Inferior parietal cortex (tissue), 1 donor: ENCODE measurements around the gene MTERF2.
"Not testable (repeated sequence)": the region's sequence is repeated elsewhere in the genome, so short reads cannot be mapped to it uniquely, and the experiment has no call there.

Source experiments
- DNase-seq: peaks from one replicate; pipeline ENCODE4 v3.0.0-alpha.2; 2016; ENCODE audit errors: extremely low spot score

MTERF2 gene, protein sequence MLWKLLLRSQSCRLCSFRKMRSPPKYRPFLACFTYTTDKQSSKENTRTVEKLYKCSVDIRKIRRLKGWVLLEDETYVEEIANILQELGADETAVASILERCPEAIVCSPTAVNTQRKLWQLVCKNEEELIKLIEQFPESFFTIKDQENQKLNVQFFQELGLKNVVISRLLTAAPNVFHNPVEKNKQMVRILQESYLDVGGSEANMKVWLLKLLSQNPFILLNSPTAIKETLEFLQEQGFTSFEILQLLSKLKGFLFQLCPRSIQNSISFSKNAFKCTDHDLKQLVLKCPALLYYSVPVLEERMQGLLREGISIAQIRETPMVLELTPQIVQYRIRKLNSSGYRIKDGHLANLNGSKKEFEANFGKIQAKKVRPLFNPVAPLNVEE

DNA sequence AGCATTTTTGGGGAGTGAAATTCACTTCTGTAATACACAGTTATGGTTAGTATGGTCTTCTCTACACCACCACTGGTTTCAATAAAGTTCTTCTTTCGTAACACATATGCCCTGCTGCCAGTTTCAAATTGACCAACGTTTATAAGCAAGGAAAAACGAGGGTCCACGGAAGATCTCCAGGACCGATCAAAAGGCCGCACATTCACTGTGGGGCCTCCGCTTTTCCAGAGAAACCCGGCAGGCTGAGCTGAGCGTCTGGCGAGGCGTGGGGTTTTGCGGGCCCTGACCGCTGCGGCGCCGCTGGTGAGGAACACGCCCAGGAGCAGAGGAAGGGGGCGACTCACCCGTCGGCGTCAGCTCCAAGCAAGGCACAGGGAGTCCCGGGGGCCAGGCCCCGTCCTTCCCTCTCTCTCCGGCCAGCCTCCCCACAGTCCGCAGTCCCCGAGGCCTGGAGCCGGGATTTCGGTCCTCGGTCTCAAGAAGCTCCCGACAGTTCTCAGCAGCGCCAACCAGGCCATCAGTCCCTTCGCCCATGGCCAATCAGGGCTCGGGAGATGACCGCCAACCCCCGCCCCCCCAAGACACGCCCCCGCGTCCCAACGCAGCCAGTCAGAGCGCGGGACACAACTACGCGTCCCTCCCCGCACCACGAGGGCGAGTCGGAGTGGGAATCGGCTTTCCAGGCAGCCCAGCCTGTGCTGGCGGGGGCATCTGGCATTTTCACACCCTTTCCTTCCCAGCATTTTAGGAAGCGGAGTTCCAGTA lies at the start of gene MTERF2:
Gene MTERF2, minus strand, starts transcription at position 522 of the 765 bp plus-strand sequence. CDS start 8,432 bp downstream, outside the sequence.
- peak; percentile 91 for DNase-seq

DNA sequence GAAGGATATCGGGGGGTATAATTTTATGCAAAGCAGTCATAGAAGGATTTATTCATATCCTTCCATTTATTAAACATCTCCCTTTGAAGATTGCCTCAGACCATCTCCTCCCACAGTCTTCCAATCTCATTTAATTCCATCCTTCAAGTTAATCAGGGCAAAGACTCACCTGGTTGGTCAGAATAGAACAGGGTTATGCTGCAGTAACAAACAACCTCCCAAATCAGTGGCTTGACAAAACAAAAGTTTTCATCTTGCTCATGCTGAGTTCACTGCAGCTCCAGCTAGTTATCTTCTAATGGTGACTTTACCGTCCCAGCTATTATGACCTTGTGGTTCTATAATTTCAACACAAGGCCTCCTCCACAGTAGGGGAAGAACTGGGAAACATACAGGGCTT lies 48.8 kb upstream of the MTERF2 start:
- DNase-seq: no peak

DNA sequence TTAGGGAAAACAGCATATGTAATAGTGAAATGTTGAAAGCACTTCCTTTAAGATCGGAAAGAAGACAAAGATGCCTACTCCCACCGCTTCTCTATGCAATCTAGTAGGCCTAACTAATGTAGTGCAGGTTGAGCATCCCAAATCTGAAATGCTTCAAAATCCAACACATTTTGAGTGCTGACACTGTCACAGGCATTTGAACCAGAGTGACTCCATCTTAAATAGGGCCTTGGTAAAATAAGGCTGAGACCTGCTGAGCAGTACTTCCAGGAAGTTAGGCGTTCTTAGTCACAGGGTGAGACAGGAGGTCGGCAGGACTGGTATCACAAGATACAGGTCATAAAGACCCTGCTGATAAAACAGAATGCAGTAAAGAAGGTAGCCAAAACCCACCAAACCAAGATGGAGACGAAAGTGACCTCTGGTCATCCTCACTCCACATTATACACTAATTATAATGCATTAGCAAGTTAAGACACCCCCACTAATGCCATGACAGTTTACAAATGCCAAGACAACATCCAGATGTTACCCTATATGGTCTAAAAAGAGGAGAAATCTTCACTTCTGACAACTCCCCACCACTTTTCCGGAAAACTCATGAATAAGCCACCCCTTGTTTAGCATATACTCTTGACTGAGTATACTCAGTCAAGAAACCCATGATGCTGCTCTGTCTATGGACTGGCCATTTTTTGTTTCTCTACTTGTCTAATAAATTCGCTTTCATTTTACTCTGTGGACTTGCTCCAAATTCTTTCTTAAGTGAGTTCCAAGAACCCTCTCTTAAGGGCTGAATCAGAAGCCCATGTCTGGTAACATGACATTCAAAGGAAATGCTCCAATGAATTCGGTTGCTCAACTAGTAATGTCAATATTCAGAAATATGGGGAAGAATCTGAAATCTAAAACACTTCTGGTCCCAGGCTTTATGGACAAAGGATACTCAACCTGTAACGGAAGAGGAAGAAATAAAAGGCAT lies 47.1 kb upstream of the MTERF2 start:
- no peak for DNase-seq

DNA sequence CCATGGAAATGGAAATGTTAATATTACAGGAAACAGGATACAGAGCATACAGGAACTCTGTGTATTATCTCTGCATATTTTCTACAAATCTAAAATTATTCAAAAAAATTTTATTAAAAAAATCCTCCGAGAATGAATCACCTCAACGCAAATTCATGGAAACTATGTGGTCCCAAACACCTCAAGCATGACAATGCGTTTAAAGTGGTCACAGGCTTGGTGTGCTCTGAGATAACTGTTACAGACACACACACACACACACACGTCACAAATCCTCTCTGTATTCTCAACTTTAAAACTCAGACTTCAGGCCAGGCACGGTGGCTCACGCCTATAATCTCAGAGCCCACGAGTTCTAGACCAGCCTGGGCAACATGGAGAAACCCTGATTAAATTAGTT lies 45.3 kb upstream of the MTERF2 start:
- no peak for DNase-seq

DNA sequence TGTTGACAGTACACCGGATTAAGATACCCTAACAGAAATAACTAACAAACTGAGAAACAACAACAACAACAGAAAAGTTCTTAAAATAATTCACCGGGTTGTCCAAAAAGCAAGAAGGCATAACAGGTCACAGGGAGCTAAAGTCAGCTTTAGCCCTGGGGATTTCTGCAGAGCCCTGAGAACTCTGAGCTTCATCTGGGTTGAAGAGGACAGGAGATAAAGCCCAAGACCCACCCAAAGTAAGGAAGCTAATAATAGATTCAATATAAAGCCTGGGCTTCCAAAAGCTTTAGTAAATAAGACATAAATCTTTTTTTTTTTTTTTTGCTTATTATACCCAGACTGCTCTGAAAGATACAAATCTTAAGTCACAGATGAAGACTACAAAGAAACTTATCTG lies 44.1 kb upstream of the MTERF2 start:
- DNase-seq: no peak

DNA sequence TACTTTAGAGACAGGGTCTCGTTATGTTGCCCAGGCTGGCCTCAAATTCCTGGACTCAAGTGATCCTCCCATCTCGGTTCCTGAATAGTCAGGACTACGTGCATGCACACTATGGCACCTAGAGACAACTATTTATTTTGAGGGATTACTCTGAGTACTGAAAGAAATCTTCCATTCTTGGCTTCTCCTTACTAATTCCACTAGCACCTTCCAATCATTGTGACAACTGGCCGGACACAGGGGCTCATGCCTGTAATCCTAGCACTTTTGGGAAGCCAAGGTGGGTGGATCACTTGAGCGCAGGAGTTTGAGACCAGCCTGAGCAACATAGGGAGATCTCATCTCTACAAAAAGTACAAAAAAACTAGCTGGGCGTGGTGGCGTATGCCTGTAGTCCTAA lies 42.1 kb upstream of the MTERF2 start:
- no peak for DNase-seq

DNA sequence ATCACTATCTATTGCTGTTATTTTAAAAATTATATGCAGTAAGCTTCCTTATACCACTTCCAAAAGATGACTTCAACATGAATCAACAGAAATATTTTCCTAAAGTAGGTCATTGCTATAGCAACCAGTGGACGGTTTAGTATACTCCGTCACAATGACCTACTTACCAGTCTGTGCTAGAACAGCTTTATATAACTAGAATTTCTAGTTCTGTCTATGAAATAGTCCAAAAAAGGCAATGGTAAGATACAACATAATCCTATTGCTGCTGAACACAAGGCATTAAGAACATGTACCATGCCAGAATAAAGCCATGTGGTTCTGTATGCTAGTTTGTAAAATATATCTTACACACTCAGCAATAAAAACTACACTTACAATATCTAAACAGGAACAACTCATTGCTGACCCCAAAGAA lies 40.7 kb upstream of the MTERF2 start:
- peak; percentile 72 for DNase-seq

DNA sequence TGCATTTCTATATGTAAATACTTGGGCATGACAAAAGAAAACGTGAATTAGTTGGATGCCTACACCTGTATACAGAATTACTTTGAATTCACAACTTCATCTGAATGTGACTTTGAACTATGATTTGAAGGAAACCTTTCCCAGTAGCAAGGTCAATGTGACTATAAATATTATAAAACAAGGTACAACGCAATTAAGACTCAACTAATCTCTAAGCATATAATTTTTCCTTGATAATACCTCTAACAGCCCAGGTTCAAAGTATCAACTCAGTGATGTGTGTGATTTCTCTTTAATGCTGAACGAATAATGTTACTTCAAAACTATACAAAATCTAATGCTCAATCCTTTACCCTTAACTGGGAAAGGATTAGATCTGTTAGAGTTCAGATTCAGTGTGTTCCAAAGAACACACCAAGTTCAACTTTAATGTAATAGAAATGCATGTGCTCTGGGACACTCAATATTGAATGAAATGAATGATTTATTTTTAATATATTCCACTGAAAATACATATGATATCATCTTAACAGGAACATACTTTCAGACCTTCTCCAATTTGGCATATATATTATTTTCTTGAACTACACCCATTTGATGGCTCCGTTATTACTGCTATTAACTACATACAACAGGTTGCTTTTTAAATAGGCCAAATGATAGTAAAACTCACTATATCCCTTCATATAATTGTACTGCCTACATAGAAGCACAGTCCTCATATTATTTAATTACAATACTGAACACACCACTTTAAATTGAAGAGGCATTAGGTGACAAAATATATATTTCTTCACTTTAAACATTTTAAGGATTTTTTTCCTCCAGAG lies 40.1 kb upstream of the MTERF2 start:
- no peak for DNase-seq

DNA sequence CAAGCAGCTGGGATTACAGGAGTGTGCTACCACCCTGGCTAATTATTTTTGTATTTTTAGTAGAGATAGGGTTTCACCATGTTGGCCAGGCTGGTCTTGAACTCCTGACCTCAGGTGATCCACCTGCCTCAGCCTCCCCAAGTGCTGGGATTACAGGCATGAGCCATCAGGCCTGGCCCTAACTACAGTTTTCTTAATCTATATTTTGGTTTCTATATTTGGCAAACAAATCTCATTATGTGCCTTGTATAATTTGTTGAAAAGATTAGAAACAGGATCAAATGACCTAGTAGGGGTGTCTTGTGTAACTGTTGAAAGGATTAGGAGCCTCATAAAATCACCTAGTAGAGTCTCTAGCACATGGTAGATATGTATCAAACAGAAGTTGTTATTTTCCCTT lies 39.4 kb upstream of the MTERF2 start:
- DNase-seq: not testable (repeated sequence)

DNA sequence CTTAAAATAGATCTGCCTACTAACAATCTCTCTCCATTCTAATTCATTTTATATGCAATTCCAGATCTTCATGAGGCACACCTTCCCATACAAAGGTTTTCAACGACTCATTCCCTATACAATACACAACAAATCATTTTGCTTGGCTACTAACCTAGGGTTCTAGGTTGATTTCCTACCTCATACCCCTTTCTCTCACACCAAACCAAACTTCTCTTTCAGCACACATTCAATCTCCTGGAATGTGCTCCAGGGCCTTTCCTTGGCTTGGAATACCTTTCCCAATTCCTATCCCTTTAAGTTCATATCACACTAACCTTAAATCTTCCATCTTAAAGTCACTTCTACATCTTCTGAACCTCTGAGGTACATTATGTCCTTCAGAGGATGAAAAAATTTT lies 38.7 kb upstream of the MTERF2 start:
- no peak for DNase-seq

DNA sequence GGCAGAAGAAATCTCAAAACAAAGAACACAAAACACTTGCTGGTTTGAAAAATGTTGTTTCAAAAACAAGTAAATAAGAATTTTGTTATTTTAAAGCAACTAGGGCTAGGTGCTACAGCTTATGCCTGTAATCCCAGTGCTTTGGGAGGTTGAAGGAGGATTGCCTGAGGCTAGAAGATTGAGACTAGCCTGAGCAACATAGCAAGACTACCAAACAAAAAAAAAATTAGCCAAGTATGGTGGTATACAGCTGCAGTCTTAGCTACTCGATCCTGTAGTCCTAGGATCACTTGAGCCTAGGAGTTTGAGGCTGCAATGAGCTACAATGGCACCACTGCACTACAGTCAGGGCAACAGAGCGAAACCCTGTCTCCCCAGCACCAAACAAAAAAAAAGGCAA lies 32.6 kb upstream of the MTERF2 start:
- DNase-seq: no peak

DNA sequence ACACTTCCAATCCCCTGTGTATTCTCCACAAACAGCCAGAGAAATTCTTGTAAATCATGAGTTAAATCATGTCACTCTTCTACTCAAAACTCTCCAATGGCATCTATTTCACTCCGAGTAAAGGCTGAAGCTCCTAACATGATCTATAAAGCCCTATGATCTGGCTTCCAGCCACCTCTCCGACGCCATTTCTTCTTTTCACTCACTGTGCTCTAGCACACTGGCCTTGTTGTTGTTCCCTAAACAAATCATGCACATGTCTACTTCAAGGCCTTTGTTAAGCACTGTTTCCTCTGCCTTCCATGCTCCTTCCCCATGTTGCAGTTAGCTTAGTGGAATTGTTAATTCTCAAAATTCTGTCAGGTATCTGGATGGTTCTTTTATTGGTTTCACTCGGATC lies 30.1 kb upstream of the MTERF2 start:
- DNase-seq: no peak

DNA sequence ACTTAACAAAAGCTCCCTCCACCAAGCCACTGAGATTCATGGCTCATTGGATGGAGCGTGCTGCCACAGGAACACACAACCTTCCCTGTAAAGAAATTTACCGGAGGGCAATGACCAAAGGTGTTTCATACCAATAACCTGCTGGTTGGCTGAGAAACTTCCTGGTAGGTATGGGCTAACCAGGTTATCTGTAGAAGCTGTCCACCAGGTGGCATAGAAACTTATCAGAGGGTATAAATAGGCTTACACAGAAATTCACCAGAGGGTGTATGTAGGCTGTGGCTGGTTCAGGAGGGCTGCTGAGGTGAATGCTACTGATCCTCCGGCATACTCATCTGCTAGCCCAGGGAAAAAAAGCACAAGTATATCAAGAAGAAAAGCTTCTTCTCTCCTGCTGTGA lies 27.1 kb upstream of the MTERF2 start:
- no peak for DNase-seq

DNA sequence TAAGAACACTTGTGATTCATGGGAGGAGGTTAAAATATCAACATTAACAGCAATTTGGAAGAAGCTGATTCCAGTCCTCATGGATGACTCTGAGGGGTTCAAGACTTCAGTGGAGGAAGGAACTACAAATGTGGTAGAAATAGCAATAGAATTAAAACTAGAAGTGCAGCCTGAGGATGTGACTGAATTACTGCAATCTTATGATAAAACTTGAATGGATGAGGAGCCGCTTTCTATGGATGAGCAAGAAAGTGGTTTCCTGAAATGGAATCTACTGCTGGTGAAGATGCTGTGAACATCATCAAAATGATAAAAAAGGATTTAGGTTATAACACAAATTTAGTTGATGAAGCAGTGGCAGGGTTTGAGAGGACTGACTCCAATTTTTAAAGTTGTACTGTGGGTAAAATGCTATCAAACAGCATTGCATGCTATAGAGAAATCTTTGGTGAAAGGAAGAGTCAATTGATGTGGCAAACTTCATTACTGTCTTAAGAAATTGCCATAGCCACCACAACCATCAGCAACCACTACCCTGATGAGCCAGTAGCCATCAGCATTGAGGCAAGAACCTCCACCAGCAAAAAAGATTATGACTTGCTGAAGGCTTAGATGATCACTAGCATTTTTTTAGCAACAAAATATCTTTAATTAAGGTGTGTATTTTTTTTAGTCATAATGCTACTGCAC lies 25.9 kb upstream of the MTERF2 start:
- DNase-seq: no peak

DNA sequence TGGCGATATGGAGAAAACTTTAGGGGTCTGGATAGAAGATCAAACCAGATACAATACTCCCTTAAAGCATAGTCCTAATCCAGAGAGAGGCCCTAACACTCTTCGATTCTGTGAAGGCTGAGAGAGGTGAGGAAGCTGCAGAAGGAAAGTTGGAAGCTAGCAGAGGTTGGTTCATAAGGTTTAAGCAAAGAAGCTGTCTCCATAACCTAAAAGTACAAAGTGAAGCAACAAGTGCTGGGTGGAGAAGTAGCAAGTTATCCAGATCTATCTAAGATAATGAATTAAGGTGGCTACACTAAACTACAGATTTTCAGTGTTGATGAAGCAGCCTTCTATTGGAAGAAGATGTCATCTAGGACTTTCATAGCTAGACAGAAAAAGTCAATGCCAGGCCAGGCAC lies 24.6 kb upstream of the MTERF2 start:
- no peak for DNase-seq

DNA sequence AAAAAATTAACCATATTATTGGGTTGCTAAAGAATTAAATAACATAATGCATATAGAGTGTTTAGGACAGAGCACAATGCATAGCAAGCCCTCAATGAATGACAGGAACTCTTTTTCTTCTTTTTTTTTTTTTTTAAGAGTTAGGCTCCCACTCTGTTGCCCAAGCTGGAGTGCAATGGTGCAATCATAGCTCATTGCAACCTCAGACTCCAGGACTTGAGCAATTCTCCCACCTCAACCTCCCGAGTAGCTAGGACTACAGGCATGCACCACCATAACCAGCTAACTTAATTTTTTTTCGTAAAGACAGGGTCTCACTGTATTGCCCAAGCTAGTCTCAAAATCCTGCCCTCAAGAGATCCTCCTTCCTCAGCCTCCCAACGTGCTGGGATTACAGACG lies 20.5 kb upstream of the MTERF2 start:
- DNase-seq: no peak

DNA sequence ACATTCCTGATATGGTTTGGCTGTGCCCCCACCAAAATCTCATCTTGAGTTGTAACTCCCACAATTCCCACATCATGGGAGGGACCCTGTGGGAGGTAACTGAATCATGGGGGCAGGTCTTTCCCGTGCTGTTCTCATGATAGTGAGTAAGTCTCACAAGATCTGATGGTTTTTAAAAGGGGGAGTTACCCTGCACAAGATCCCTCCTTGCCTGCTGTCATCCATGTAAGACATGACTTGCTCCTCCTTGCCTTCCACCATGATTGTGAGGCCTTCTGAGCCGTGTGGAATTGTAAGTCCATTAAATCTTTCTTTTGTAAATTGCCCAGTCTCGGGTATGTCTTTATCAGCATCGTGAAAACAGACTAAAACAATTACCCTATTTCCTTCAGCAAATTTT lies 15.7 kb upstream of the MTERF2 start:
- DNase-seq: not testable (repeated sequence)

DNA sequence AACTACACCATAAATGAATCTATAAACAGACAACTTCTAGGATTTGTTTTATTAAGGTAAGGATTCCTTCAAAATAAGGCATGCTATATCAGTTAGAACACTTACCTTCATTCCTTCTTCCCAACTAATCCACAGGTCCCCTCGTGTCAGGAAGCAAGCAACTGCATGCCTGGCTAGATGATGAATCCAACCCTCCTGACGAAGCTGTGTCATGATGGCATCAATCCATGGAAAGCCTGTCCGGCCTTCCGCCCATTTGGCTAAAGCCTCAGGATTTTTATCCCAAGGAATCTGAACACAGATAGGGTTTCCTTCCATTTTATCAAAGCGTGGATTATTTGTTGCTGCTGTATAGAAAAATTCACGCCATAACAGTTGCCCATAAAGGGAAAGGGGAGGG lies 12.5 kb upstream of the MTERF2 start:
- DNase-seq: no peak

DNA sequence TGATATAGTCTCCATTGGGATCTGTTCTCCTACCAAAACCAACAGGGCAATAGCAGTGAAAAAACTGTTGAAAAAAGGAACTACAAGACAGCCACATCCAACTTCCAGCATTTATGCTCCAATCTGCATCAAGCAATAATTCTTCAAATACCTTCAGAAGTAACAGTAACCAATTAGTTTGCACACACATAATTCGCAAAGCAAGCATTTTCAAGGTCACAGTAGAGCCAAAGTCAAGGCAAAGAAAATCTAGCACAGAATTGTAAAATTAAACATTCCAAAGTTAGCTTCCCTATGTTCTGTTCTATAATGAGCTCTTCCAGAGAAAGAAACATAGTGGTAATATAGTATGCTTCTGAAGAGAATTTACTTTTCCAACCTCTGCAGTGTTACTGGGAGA lies 11.0 kb upstream of the MTERF2 start:
- no peak for DNase-seq

DNA sequence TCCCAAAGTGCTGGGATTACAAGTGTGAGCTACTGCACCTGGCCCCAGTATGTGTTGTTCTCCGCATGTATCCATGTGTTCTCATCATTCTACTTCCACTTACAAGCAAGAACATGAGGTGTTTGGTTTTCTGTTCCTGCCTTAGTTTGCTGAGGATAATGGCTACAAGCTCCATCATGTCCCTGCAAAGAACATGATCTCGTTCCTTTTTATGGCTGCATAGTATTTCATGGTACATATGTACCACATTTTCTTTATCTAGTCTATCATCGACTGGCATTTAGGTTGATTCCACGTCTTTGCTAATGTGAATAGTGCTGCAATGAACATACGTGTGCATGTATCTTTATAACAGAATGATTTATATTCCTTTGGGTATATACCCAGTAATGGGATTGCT lies 9.2 kb upstream of the MTERF2 start:
- not testable (repeated sequence) for DNase-seq
